K562 (cell line): ENCODE measurements around the gene USF2. TPM values are rescaled to one million over a fixed set of nuclear protein-coding genes. Genes with fewer than 3 reads are reported as not detected.

Experiments used
- CBX2 ChIP-seq: fragments of 200-600 bp; sonication (generic); IDR thresholded peaks from one replicate; pipeline ENCODE4 v1.6.1; 2012; ENCODE audit warnings: mild to moderate bottlenecking, low read length, inconsistent platforms; ENCODE audit not compliant: insufficient read depth, poor library complexity, severe bottlenecking
- CXXC5 ChIP-seq: fragments of 250-450 bp; sonication (Bioruptor Pico); IDR thresholded peaks from 2 replicates; pipeline ENCODE4 v1.8.0; 2022; ENCODE audit warnings: inconsistent platforms, mild to moderate bottlenecking, moderate library complexity
- ESRRB ChIP-seq: fragments of 250-450 bp; sonication (Bioruptor Pico); IDR thresholded peaks from 2 replicates; pipeline ENCODE4 v1.5.0; 2020; ENCODE audit warnings: mild to moderate bottlenecking, moderate library complexity, borderline replicate concordance
- ETS2 ChIP-seq: IDR thresholded peaks from 2 replicates; pipeline ENCODE4 v1.6.1; 2016; ENCODE audit warnings: borderline replicate concordance, missing genetic modification characterization, mild to moderate bottlenecking, moderate library complexity, missing compliant biosample characterization; ENCODE audit not compliant: poor library complexity, severe bottlenecking
- EZH2 ChIP-seq: IDR thresholded peaks from 2 replicates; pipeline ENCODE4 v1.6.1; 2012; ENCODE audit warnings: low read depth, mild to moderate bottlenecking, inconsistent platforms, low read length, borderline replicate concordance
- KDM4B ChIP-seq, 2 experiments: fragments of 450-650 bp in 1 of 2; sonication (generic) in 1 of 2; IDR thresholded peaks; 2 replicates each; pipeline ENCODE4 v1.6.1; 2016 to 2017; ENCODE audit warnings: borderline replicate concordance in 2 of 2, antibody characterized with exemption in 1 of 2, low read depth in 1 of 2, mild to moderate bottlenecking in 1 of 2
- NFRKB ChIP-seq: fragments of 450-650 bp; IDR thresholded peaks from 2 replicates; pipeline ENCODE4 v1.6.1; 2016; ENCODE audit warnings: low read depth
- NR4A1 ChIP-seq, 2 experiments: fragments of 250-450 bp in 1 of 2; fragments of 450-650 bp in 1 of 2; sonication (Bioruptor Pico) in 1 of 2; IDR thresholded peaks; 2 replicates each; pipeline versions ENCODE4 v1.4.0 to v1.6.1; 2016 to 2020; ENCODE audit warnings: mild to moderate bottlenecking in 2 of 2, missing compliant biosample characterization in 1 of 2, missing genetic modification characterization in 1 of 2, moderate library complexity in 1 of 2
- RBM34 ChIP-seq: fragments of 200-400 bp; formaldehyde crosslinking; IDR thresholded peaks from 2 replicates; pipeline ENCODE4 v1.6.1; 2018; ENCODE audit warnings: low read length, borderline replicate concordance; ENCODE audit not compliant: insufficient read depth
- RHOXF2B ChIP-seq: fragments of 250-450 bp; sonication (Bioruptor Pico); conservative IDR thresholded peaks from 2 replicates; pipeline ENCODE4 v1.5.1; 2021
- SPI1 ChIP-seq: IDR thresholded peaks from 2 replicates; pipeline ENCODE4 v1.6.1; 2011; ENCODE audit warnings: low read depth, low read length, control low read depth, borderline replicate concordance
- ZBTB8A ChIP-seq: fragments of 450-650 bp; IDR thresholded peaks from 2 replicates; pipeline ENCODE4 v1.6.1; 2018; ENCODE audit warnings: mild to moderate bottlenecking, moderate library complexity; ENCODE audit not compliant: partially characterized antibody
- ZFP36 ChIP-seq: fragments of 150-350 bp; IDR thresholded peaks from 2 replicates; pipeline ENCODE4 v1.6.1; 2018; ENCODE audit warnings: low read length, low read depth; ENCODE audit not compliant: partially characterized antibody
- ZNF217 ChIP-seq: sonication (generic); formaldehyde crosslinking; IDR thresholded peaks from 2 replicates; pipeline ENCODE4 v1.8.0; 2022; ENCODE audit warnings: mild to moderate bottlenecking, missing genetic modification reagents
- ZNF766 ChIP-seq: fragments of 200-800 bp; sonication (Bioruptor generic); conservative IDR thresholded peaks from 2 replicates; pipeline ENCODE4 v1.6.1; 2016; ENCODE audit warnings: missing genetic modification characterization, missing compliant biosample characterization
- polyA plus RNA-seq, 8 experiments: library from polyadenylated mRNA; depleted of rRNA in 4 of 8; stranded (reverse) in 5 of 8; unstranded in 3 of 8; fragments of >200 nt; fragmentation: Nextera tagmentation in 2 of 8; fragmentation: Illumina TruSeq in 1 of 8; extraction: Ambion mirVana in 2 of 8; extraction: Trizol in 1 of 8; gene quantifications; 2 replicates each; pipeline versions ENCODE4 v1.2.1 to v1.2.3, GENCODE V29; 2011 to 2014; ENCODE audit warnings: inconsistent platforms in 1 of 8, missing spikeins in 1 of 8
- total RNA-seq, 7 experiments: library from RNA; depleted of rRNA in 6 of 7; stranded (reverse); fragments of >200 nt in 6 of 7; fragmentation: Illumina TruSeq in 2 of 7; extraction: Trizol in 2 of 7; gene quantifications; 2 replicates each; pipeline versions ENCODE4 v1.2.1 to v1.2.3, GENCODE V29; 2011 to 2021; ENCODE audit warnings: low replicate concordance in 1 of 7
- TF ChIP-seq, protein P1 (sequence below): fragments of 200-800 bp; sonication (Bioruptor generic); IDR thresholded peaks from 2 replicates; pipeline ENCODE4 v1.6.1; 2017; ENCODE audit warnings: missing genetic modification characterization, missing compliant biosample characterization
- TF ChIP-seq, protein P2 (sequence below): sonication (generic); formaldehyde crosslinking; IDR thresholded peaks from 2 replicates; pipeline ENCODE4 v1.8.1; 2023; ENCODE audit warnings: mild to moderate bottlenecking, missing genetic modification reagents
- TF ChIP-seq, protein P3 (sequence below), 2 experiments: fragments of 200-800 bp in 1 of 2; sonication (Bioruptor generic) in 1 of 2; sonication (generic) in 1 of 2; formaldehyde crosslinking in 1 of 2; IDR thresholded peaks in 1 of 2; conservative IDR thresholded peaks in 1 of 2; 2 replicates each; pipeline versions ENCODE4 v1.5.0 to v1.6.1; 2016 to 2020; ENCODE audit warnings: missing compliant biosample characterization in 1 of 2, missing genetic modification characterization in 1 of 2, missing genetic modification reagents in 1 of 2
- TF ChIP-seq, protein P4 (sequence below): fragments of 250-450 bp; sonication (Bioruptor Pico); IDR thresholded peaks from 2 replicates; pipeline ENCODE4 v1.8.0; 2022; ENCODE audit warnings: moderate library complexity, mild to moderate bottlenecking, inconsistent platforms

The USF2 gene
- total and polyA plus RNA-seq, 9 of the 15 experiments (the other 6 are each of a cell fraction or from before 2014, with no cell fraction given): 0.27 to 93.7 (median 58.4) TPM

DNA sequence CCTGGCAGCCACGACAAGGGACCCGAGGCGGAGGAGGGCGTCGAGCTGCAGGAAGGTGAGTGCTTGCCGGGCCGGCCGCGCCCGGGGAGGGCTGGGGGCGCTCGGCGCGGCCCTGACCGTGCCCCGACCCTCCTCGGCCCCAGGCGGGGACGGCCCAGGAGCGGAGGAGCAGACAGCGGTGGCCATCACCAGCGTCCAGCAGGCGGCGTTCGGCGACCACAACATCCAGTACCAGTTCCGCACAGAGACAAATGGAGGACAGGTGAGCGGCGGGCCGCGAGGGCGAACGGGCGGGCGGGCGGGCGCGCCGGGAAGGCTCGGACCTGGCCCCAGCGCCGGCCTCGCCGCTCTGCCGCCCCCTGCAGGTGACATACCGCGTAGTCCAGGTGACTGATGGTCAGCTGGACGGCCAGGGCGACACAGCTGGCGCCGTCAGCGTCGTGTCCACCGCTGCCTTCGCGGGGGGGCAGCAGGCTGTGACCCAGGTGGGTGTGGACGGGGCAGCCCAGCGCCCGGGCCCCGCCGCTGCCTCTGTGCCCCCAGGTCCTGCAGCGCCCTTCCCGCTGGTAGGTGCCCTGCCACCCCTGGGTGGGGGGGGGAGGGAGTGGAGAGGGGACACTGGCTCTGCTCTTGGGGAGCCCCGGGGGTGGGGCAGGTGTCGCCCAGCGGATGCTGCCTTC, 816 bp downstream of the USF2 start (continued):
- TF ChIP-seq ZNF217 (no peak), ESRRB (no peak), RBM34 (no peak), EZH2 (no peak), CXXC5 (CRISPR knock-in tag) (peak; percentile 72), CBX2 (no peak), NR4A1 (CRISPR knock-in tag; IDR thresholded peaks at IDR 0.05) (no peak), NR4A1 (tag; IDR thresholded peaks at IDR 0.05) (no peak), ZBTB8A (no peak), RHOXF2B (CRISPR knock-in tag) (no peak), ETS2 (tag) (no peak), ZFP36 (no peak), KDM4B (IDR thresholded peaks at IDR 0.05; ENCODE audit: borderline replicate concordance in 2 of 2, low read depth in 1 of 2) (peak in 1 of 2 experiments; percentile 68; a peak in 1 of 4 replicates), SPI1 (peak; percentile 49; the same call in 1 of the 2 replicates), ZNF766 (CRISPR knock-in tag) (0 out of 2 replicates have a peak, but pooled peaks have one; percentile 59), NFRKB (no peak)
- TF ChIP-seq, protein P1, sequence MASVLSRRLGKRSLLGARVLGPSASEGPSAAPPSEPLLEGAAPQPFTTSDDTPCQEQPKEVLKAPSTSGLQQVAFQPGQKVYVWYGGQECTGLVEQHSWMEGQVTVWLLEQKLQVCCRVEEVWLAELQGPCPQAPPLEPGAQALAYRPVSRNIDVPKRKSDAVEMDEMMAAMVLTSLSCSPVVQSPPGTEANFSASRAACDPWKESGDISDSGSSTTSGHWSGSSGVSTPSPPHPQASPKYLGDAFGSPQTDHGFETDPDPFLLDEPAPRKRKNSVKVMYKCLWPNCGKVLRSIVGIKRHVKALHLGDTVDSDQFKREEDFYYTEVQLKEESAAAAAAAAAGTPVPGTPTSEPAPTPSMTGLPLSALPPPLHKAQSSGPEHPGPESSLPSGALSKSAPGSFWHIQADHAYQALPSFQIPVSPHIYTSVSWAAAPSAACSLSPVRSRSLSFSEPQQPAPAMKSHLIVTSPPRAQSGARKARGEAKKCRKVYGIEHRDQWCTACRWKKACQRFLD (CRISPR knock-in tag): no peak; the same call in 1 of the 2 replicates
- TF ChIP-seq, protein P2, sequence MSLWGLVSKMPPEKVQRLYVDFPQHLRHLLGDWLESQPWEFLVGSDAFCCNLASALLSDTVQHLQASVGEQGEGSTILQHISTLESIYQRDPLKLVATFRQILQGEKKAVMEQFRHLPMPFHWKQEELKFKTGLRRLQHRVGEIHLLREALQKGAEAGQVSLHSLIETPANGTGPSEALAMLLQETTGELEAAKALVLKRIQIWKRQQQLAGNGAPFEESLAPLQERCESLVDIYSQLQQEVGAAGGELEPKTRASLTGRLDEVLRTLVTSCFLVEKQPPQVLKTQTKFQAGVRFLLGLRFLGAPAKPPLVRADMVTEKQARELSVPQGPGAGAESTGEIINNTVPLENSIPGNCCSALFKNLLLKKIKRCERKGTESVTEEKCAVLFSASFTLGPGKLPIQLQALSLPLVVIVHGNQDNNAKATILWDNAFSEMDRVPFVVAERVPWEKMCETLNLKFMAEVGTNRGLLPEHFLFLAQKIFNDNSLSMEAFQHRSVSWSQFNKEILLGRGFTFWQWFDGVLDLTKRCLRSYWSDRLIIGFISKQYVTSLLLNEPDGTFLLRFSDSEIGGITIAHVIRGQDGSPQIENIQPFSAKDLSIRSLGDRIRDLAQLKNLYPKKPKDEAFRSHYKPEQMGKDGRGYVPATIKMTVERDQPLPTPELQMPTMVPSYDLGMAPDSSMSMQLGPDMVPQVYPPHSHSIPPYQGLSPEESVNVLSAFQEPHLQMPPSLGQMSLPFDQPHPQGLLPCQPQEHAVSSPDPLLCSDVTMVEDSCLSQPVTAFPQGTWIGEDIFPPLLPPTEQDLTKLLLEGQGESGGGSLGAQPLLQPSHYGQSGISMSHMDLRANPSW: no peak
- TF ChIP-seq, protein P3, sequence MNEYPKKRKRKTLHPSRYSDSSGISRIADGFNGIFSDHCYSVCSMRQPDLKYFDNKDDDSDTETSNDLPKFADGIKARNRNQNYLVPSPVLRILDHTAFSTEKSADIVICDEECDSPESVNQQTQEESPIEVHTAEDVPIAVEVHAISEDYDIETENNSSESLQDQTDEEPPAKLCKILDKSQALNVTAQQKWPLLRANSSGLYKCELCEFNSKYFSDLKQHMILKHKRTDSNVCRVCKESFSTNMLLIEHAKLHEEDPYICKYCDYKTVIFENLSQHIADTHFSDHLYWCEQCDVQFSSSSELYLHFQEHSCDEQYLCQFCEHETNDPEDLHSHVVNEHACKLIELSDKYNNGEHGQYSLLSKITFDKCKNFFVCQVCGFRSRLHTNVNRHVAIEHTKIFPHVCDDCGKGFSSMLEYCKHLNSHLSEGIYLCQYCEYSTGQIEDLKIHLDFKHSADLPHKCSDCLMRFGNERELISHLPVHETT (CRISPR knock-in tag; conservative IDR thresholded peaks at IDR 0.05 in 1 of 2, IDR thresholded peaks at IDR 0.05 in 1 of 2): no peak
- TF ChIP-seq, protein P4, sequence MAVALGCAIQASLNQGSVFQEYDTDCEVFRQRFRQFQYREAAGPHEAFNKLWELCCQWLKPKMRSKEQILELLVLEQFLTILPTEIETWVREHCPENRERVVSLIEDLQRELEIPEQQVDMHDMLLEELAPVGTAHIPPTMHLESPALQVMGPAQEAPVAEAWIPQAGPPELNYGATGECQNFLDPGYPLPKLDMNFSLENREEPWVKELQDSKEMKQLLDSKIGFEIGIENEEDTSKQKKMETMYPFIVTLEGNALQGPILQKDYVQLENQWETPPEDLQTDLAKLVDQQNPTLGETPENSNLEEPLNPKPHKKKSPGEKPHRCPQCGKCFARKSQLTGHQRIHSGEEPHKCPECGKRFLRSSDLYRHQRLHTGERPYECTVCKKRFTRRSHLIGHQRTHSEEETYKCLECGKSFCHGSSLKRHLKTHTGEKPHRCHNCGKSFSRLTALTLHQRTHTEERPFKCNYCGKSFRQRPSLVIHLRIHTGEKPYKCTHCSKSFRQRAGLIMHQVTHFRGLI (CRISPR knock-in tag): no peak
